Large intestine (tissue), 3 donors: Measurements from ENCODE around the gene SYMPK. TPM values are rescaled to one million over a fixed set of nuclear protein-coding genes. Genes with fewer than 3 reads are reported as not detected.
A peak's percentile ranks its signal among the peaks of the same experiment; 100 is the strongest.

ENCODE experiments used
- DNase-seq, 2 donors: peaks; one replicate each; pipeline versions ENCODE4 v3.0.0 to v3.0.0-alpha.2; 2013
- H3K27ac ChIP-seq: one replicate; pipeline ENCODE4 v1.5.1; 2013; ENCODE audit warnings: low read length
- H3K27me3 ChIP-seq: 2 replicates; pipeline ENCODE4 v1.6.1; 2013; ENCODE audit warnings: low read length; ENCODE audit not compliant: control insufficient read depth, insufficient read depth
- H3K36me3 ChIP-seq: 2 replicates; pipeline ENCODE4 v1.6.1; 2013; ENCODE audit warnings: low read length; ENCODE audit not compliant: control insufficient read depth, insufficient read depth
- H3K4me1 ChIP-seq: one replicate; pipeline ENCODE4 v1.6.1; 2013; ENCODE audit warnings: low read length; ENCODE audit not compliant: control insufficient read depth, insufficient read depth
- H3K4me3 ChIP-seq: one replicate; pipeline ENCODE4 v1.5.1; 2013; ENCODE audit warnings: low read length
- H3K9me3 ChIP-seq: one replicate; pipeline ENCODE4 v1.6.1; 2013; ENCODE audit warnings: mild to moderate bottlenecking, low read depth, low read length, moderate library complexity; ENCODE audit not compliant: control insufficient read depth
- WGBS: methylation state at CpG from one replicate; pipeline ENCODE4 v1.1.5; 2013; ENCODE audit warnings: low lambda C conversion rate; ENCODE audit not compliant: insufficient coverage; 5-methylcytosine and 5-hydroxymethylcytosine counted together
- polyA plus RNA-seq: library from polyadenylated mRNA; unstranded; fragments of 120-200 nt; gene quantifications from one replicate; pipeline ENCODE4 v1.2.1, GENCODE V29; 2013

SYMPK gene
- polyA plus RNA-seq, 1 donor, result 65.0 TPM

GRCh38 chr19:45866400-45867176 is 3.6 kb upstream of the SYMPK start:
- peak in 1 of 2 donors; percentile 84 for DNase-seq
- Histone ChIP-seq H3K4me3 (peak overlapping the region; percentile 84), H3K4me1 (peaks cover 13% of the 10 kb centered on the region), H3K36me3 (no peaks in the 10 kb centered on the region), H3K27ac (peak overlapping the region; percentile 74), H3K27me3 (peaks cover 18% of the 10 kb centered on the region), H3K9me3 (no peaks in the 10 kb centered on the region)
- no CpG with 5 or more reads among the region's 11 CpGs for WGBS

GRCh38 chr19:45865269-45865948 is 2.5 kb upstream of the SYMPK start:
- H3K36me3 ChIP-seq, result peaks cover 6% of the 10 kb centered on the region
- H3K9me3 ChIP-seq, result no peaks in the 10 kb centered on the region
- peak in 1 of 2 donors; percentile 35 for DNase-seq
- H3K27ac ChIP-seq, result peak overlapping the region; percentile 74
- H3K27me3 ChIP-seq, result peaks cover 18% of the 10 kb centered on the region
- no CpG with 5 or more reads among the region's 9 CpGs for WGBS
- peaks cover 13% of the 10 kb centered on the region for H3K4me1 ChIP-seq
- H3K4me3 ChIP-seq, result peak overlapping the region; percentile 84

GRCh38 chr19:45864629-45865082 is 1.7 kb upstream of the SYMPK start:
- Histone ChIP-seq H3K4me3 (peak overlapping the region; percentile 84), H3K27me3 (peaks cover 18% of the 10 kb centered on the region), H3K27ac (peak overlapping the region; percentile 74), H3K4me1 (peaks cover 13% of the 10 kb centered on the region), H3K36me3 (peaks cover 8% of the 10 kb centered on the region), H3K9me3 (no peaks in the 10 kb centered on the region)
- no peak for DNase-seq
- WGBS, result no CpG with 5 or more reads among the region's 12 CpGs

GRCh38 chr19:45863840-45864628 is 1.1 kb upstream of the SYMPK start, which contains the start of gene FOXA3:
FOXA3 (plus strand) TSS chr19:45864326; CDS start chr19:45864457, 131 bp downstream.
- no peaks in the 10 kb centered on the region for H3K9me3 ChIP-seq
- H3K4me3 ChIP-seq, result peak within 1 kb of the TSS; percentile 84
- H3K27me3 ChIP-seq, result peaks cover 18% of the 10 kb centered on the region
- peaks cover 13% of the 10 kb centered on the region for H3K4me1 ChIP-seq
- H3K36me3 ChIP-seq, result peaks cover 13% of the 10 kb centered on the region
- peak within 1 kb of the TSS; percentile 79 for H3K27ac ChIP-seq
- peak in 1 of 2 donors; percentile 82 for DNase-seq
- no CpG with 5 or more reads among the region's 71 CpGs for WGBS

- DNase-seq, result no peak
- H3K27ac ChIP-seq, result peak overlapping the region; percentile 79
- H3K36me3 ChIP-seq, result peaks cover 17% of the 10 kb centered on the region
- H3K4me3 ChIP-seq, result peak overlapping the region; percentile 65
- peaks cover 13% of the 10 kb centered on the region for H3K4me1 ChIP-seq
- WGBS, result 20% methylated on average over 1 of the region's 22 CpGs
- peaks cover 18% of the 10 kb centered on the region for H3K27me3 ChIP-seq
- no peaks in the 10 kb centered on the region for H3K9me3 ChIP-seq
These were observed 440 bp upstream of the SYMPK start for GRCh38 chr19:45863335-45863839.

- peaks cover 20% of the 10 kb centered on the region for H3K36me3 ChIP-seq
- no CpG with 5 or more reads among the region's 11 CpGs for WGBS
- H3K9me3 ChIP-seq, result no peaks in the 10 kb centered on the region
- DNase-seq, result no peak
- H3K4me3 ChIP-seq, result peak overlapping the region; percentile 89
- H3K27me3 ChIP-seq, result peaks cover 18% of the 10 kb centered on the region
- H3K27ac ChIP-seq, result peak overlapping the region; percentile 79
- peaks cover 13% of the 10 kb centered on the region for H3K4me1 ChIP-seq
These were observed 730 bp downstream of the SYMPK start for GRCh38 chr19:45862271-45862563.

- no peak overlapping the region for H3K4me3 ChIP-seq
These were observed 2.3 kb downstream of the SYMPK start for GRCh38 chr19:45860359-45861259.

GRCh38 chr19:45854167-45854778 is 8.7 kb downstream of the SYMPK start:
- Histone ChIP-seq H3K27me3 (no peaks in the 10 kb centered on the region), H3K36me3 (peaks cover 61% of the 10 kb centered on the region), H3K4me1 (no peaks in the 10 kb centered on the region), H3K9me3 (no peaks in the 10 kb centered on the region), H3K27ac (no peak overlapping the region), H3K4me3 (no peak overlapping the region)
- no CpG with 5 or more reads among the region's 16 CpGs for WGBS
- no peak for DNase-seq

More at GRCh38 chr19:45860359-45861259, 2.3 kb downstream of the SYMPK start:
- H3K4me1 ChIP-seq, result peaks cover 6% of the 10 kb centered on the region
- DNase-seq, result no peak
- no peaks in the 10 kb centered on the region for H3K9me3 ChIP-seq
- H3K36me3 ChIP-seq, result peaks cover 27% of the 10 kb centered on the region
- H3K27me3 ChIP-seq, result peaks cover 18% of the 10 kb centered on the region
- H3K27ac ChIP-seq, result no peak overlapping the region
- 80% methylated on average over 2 of the region's 15 CpGs for WGBS

GRCh38 chr19:45852983-45853382 is 10.0 kb downstream of the SYMPK start:
- H3K27me3 ChIP-seq, result no peaks in the 10 kb centered on the region
- H3K27ac ChIP-seq, result no peak overlapping the region
- no peak overlapping the region for H3K4me3 ChIP-seq
- no peaks in the 10 kb centered on the region for H3K4me1 ChIP-seq
- H3K36me3 ChIP-seq, result peaks cover 65% of the 10 kb centered on the region
- DNase-seq, result no peak
- WGBS, result no CpG with 5 or more reads among the region's 7 CpGs
- no peaks in the 10 kb centered on the region for H3K9me3 ChIP-seq
